Tibial artery (tissue), 4 donors: Measurements from ENCODE around the gene FOXO6.

Experiments used
- DNase-seq, 2 donors: peaks; one replicate each; pipeline ENCODE4 v3.0.0-alpha.2; 2019
- H3K27ac ChIP-seq, 2 donors: fragments of 200-600 bp; sonication (generic) in 1 of 2; 1 replicate in 1 of 2; 2 replicates in 1 of 2; pipeline ENCODE4 v1.5.1; 2018 to 2019; ENCODE audit warnings: mild to moderate bottlenecking in 1 of 2
- H3K27me3 ChIP-seq, 2 donors: fragments of 200-600 bp; sonication (generic) in 1 of 2; one replicate each; pipeline versions ENCODE4 v1.5.1 to v1.6.0; 2016 to 2019
- H3K36me3 ChIP-seq, 3 donors: fragments of 200-600 bp; sonication (generic) in 2 of 3; one replicate each; pipeline ENCODE4 v1.5.1; 2016 to 2019; ENCODE audit warnings: mild to moderate bottlenecking in 2 of 3
- H3K4me1 ChIP-seq, 4 donors: fragments of 200-600 bp; sonication (generic) in 2 of 4; 1 replicate in 3 of 4; 2 replicates in 1 of 4; pipeline ENCODE4 v1.5.1; 2016 to 2019
- H3K4me3 ChIP-seq, 2 donors: fragments of 200-600 bp; sonication (generic) in 1 of 2; 1 replicate in 1 of 2; 2 replicates in 1 of 2; pipeline ENCODE4 v1.5.1; 2018 to 2019; ENCODE audit warnings: mild to moderate bottlenecking in 2 of 2
- H3K9me3 ChIP-seq, 3 donors: fragments of 200-600 bp; sonication (generic) in 1 of 3; one replicate each; pipeline ENCODE4 v1.5.1; 2016 to 2019
- CTCF ChIP-seq, 2 experiments: fragments of 200-600 bp in 1 of 2; fragments of 450-650 bp in 1 of 2; IDR thresholded peaks; one replicate each; pipeline ENCODE4 v1.5.1; 2017 to 2019; ENCODE audit warnings: antibody characterized with exemption in 2 of 2, mild to moderate bottlenecking in 1 of 2, moderate library complexity in 1 of 2
- intact Hi-C: fragments of 100-400 bp; cut with DNase I; formaldehyde crosslinking; loops from one replicate; pipeline ENCODE4 v1.15.0; 2023; ENCODE audit warnings: low total_unique reads

FOXO6 gene

DNA sequence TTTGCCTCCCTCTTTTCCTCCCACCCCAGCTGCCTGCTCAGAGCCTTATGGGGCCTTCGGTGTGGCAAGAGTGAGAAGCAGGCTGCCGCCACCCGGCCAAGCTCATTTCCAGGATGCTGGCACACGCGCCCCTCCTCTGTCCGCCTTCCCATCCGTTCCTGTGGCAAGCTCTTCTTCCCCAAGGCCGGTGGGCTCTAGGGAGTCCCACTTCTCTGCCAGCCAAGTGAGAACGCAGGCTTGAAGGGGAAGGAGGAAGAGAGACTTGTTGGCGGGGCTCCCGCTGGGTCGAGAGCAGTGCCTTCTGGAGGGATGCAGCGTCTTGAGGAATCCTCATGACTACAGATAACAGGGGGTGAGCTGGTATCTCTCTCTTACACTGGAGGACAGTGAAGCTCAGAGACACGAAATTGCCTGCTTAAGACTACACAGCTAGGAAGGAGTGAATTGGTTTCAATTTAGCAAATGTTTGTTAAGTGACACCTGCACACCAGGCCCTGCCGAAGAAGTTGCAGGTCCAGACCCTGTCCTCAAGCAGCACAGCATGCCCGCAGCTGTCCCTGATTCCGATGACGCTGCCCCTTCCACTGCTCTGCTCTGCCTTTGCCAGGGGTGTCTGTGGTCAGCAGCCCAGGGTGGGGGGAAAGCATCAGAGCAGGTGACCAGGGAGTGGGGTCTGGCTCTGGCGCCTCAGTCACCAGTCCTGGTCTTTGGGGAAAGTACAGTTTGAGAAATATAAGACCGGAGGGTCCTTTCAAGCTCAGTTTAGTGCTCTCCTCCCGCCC is 40.1 kb upstream of the FOXO6 start:
- Histone ChIP-seq H3K4me3 (no peak overlapping the region), H3K27me3 (no peaks in the 10 kb centered on the region), H3K9me3 (no peaks in the 10 kb centered on the region), H3K27ac (peak overlapping the region in 1 of 2 donors; percentile 79), H3K36me3 (no peaks in the 10 kb centered on the region), H3K4me1 (peaks cover 0 to 21% (median 18%) of the 10 kb centered on the region in 4 donors)
- DNase-seq: no peak
- intact Hi-C loops: no loop called here
- no peak for TF ChIP-seq CTCF (IDR thresholded peaks at IDR 0.05)

- Histone ChIP-seq H3K27me3 (no peaks in the 10 kb centered on the region), H3K4me3 (no peak overlapping the region), H3K27ac (no peak overlapping the region), H3K9me3 (no peaks in the 10 kb centered on the region), H3K4me1 (peaks cover 0 to 21% (median 18%) of the 10 kb centered on the region in 4 donors), H3K36me3 (no peaks in the 10 kb centered on the region)
- no peak for DNase-seq
- intact Hi-C loops: no loop called here
- TF ChIP-seq CTCF (IDR thresholded peaks at IDR 0.05): no peak
Observed at GRCh38 chr1:41322101-41322661, 39.1 kb upstream of the FOXO6 start.

- TF ChIP-seq CTCF (IDR thresholded peaks at IDR 0.05): no peak
- Histone ChIP-seq H3K27me3 (no peaks in the 10 kb centered on the region), H3K27ac (no peak overlapping the region), H3K9me3 (no peaks in the 10 kb centered on the region), H3K4me3 (no peak overlapping the region), H3K4me1 (peaks cover 0 to 21% (median 18%) of the 10 kb centered on the region in 4 donors), H3K36me3 (no peaks in the 10 kb centered on the region)
- intact Hi-C loops: no loop called here
- no peak for DNase-seq
Observed at GRCh38 chr1:41322835-41323234, 38.4 kb upstream of the FOXO6 start.

GRCh38 chr1:41323243-41323642 is 38.0 kb upstream of the FOXO6 start:
- TF ChIP-seq CTCF (IDR thresholded peaks at IDR 0.05): no peak
- Histone ChIP-seq H3K27ac (no peak overlapping the region), H3K27me3 (no peaks in the 10 kb centered on the region), H3K4me1 (peaks cover 0 to 21% (median 18%) of the 10 kb centered on the region in 4 donors), H3K9me3 (no peaks in the 10 kb centered on the region), H3K36me3 (no peaks in the 10 kb centered on the region), H3K4me3 (no peak overlapping the region)
- intact Hi-C loops: no loop called here
- DNase-seq: no peak

DNA sequence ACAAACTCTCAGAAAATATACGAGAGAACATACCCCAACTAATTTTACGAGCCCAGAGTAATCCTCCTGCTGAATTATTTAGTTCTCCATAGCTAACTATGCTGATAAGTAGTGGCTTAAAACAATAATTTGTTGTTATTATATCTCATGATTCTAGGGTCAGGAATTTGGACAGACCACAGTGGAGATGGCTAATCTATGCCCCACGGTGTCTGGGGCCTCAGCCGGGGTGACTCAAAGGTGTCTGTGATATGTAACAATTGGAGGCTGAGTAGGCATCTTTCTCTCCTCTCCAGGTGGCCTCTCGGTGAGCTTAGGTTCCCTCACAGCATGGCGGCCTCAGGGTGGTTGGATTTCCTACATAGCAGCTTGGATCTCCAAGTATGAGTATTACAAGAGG is 35.4 kb upstream of the FOXO6 start:
- TF ChIP-seq CTCF (IDR thresholded peaks at IDR 0.05): no peak
- H3K27ac ChIP-seq: no peak overlapping the region
- H3K9me3 ChIP-seq: no peaks in the 10 kb centered on the region

More for the DNA sequence above, 35.4 kb upstream of the FOXO6 start:
- peaks cover 0 to 3% (median 1%) of the 10 kb centered on the region in 4 donors for H3K4me1 ChIP-seq
- no peak for DNase-seq
- intact Hi-C loops: no loop called here
- peaks cover 0 to under 1% of the 10 kb centered on the region in 2 donors for H3K27me3 ChIP-seq
- no peaks in the 10 kb centered on the region for H3K36me3 ChIP-seq
- no peak overlapping the region for H3K4me3 ChIP-seq
